HepG2 (cell line): Measurements from ENCODE around the gene PYCR2. TPM values are rescaled to one million over a fixed set of nuclear protein-coding genes. Genes with fewer than 3 reads are reported as not detected.

ENCODE experiments used
- ATAC-seq: fragments of 200-7000 bp; cut with Tn5 transposase; 3 replicates; pipeline ENCODE4 v1.9.1; 2020; ENCODE audit warnings: mild to moderate bottlenecking, moderate library complexity
- BruUV-seq: library from RNA; stranded (reverse); fragments of 400-500 nt; replicated peaks from 2 replicates; lab custom pipeline; 2021; lab: Mats Ljungman, UMichigan
- CTCF ChIA-PET: fragments of 300-600 bp; formaldehyde crosslinking; extraction: SDS; loops from one replicate; lab custom pipeline; 2021; ENCODE audit warnings: low total read pairs, inconsistent platforms, low intra/inter-chr PET ratio; lab: Yijun Ruan, JAX
- POLR2A ChIA-PET: fragments of 350-600 bp; sonication (Branson Sonifier 250); formaldehyde crosslinking; loops from one replicate; lab custom pipeline; 2020; ENCODE audit warnings: antibody characterized with exemption, inconsistent platforms; lab: Yijun Ruan, JAX
- DNase-seq: peaks from one replicate; pipeline ENCODE4 v3.0.0-alpha.2; 2015; ENCODE audit warnings: low spot score
- FAIRE-seq: peaks from 3 replicates; lab custom pipeline; 2011; peaks lifted over from hg19 to GRCh38; lab: Jason Lieb, UNC
- H2AFZ ChIP-seq: one replicate; pipeline ENCODE4 v1.6.1; 2011; ENCODE audit warnings: low read length, inconsistent platforms
- H3K27ac ChIP-seq: fragments of 300-600 bp; 3 replicates; pipeline ENCODE4 v1.8.0; 2011; ENCODE audit warnings: mixed run types, mild to moderate bottlenecking, mixed read lengths, low read length, inconsistent platforms; ENCODE audit not compliant: insufficient read depth; ENCODE audit errors: extremely low read length
- H3K27me3 ChIP-seq, 2 experiments: fragments of 200-600 bp in 1 of 2; 2 replicates in 1 of 2; 3 replicates in 1 of 2; pipeline versions ENCODE4 v1.6.0 to v1.8.0; 2011; ENCODE audit warnings: low read length in 2 of 2, mild to moderate bottlenecking in 2 of 2, moderate library complexity in 2 of 2, inconsistent platforms in 1 of 2; ENCODE audit not compliant: insufficient read depth in 2 of 2, control insufficient read depth in 1 of 2
- H3K36me3 ChIP-seq, 2 experiments: fragments of 200-600 bp in 1 of 2; replicated peaks in 1 of 2; 2 replicates in 1 of 2; 3 replicates in 1 of 2; pipeline versions ENCODE4 v1.5.1 to v1.8.0; 2011; ENCODE audit warnings: low read length in 2 of 2, inconsistent platforms in 1 of 2; ENCODE audit not compliant: insufficient read depth in 2 of 2, control insufficient read depth in 1 of 2
- H3K4me1 ChIP-seq: 2 replicates; pipeline ENCODE4 v1.5.1; 2012; ENCODE audit warnings: low read length, inconsistent platforms; ENCODE audit not compliant: insufficient read depth
- H3K4me2 ChIP-seq: 2 replicates; pipeline ENCODE4 v1.6.0; 2011; ENCODE audit warnings: low read depth, low read length, inconsistent platforms
- H3K4me3 ChIP-seq, 3 experiments: fragments of 200-600 bp in 1 of 3; sonication (generic), shearing (Covaris generic) in 1 of 3; replicated peaks in 1 of 3; 2 replicates each; pipeline ENCODE4 v1.5.1; 2011 to 2016; ENCODE audit warnings: low read length in 3 of 3, inconsistent platforms in 2 of 3, low read depth in 2 of 3, mild to moderate bottlenecking in 2 of 3, control low read depth in 1 of 3, mixed read lengths in 1 of 3; ENCODE audit not compliant: insufficient read depth in 1 of 3
- H3K79me2 ChIP-seq: one replicate; pipeline ENCODE4 v1.6.1; 2011; ENCODE audit warnings: low read length, inconsistent platforms; ENCODE audit not compliant: insufficient read depth
- H3K9ac ChIP-seq: 2 replicates; pipeline ENCODE4 v1.6.0; 2011; ENCODE audit warnings: mild to moderate bottlenecking, low read depth, low read length, inconsistent platforms; ENCODE audit not compliant: insufficient read depth
- H3K9me3 ChIP-seq: 2 replicates; pipeline ENCODE4 v1.5.1; 2012; ENCODE audit warnings: mild to moderate bottlenecking, low read length
- H4K20me1 ChIP-seq: 2 replicates; pipeline ENCODE4 v1.6.0; 2011; ENCODE audit warnings: inconsistent platforms, mild to moderate bottlenecking, low read length, moderate library complexity; ENCODE audit not compliant: insufficient read depth
- ATRX ChIP-seq: sonication (generic); formaldehyde crosslinking; IDR thresholded peaks from 2 replicates; pipeline ENCODE4 v1.4.0; 2020; ENCODE audit warnings: missing genetic modification reagents, borderline replicate concordance
- ZMAT3 ChIP-seq: sonication (generic); formaldehyde crosslinking; conservative IDR thresholded peaks from 2 replicates; pipeline ENCODE4 v1.7.0; 2021; ENCODE audit warnings: missing genetic modification reagents
- WGBS: methylation state at CpG from one replicate; pipeline ENCODE4 v1.1.6; 2017; ENCODE audit warnings: low lambda C conversion rate; 5-methylcytosine and 5-hydroxymethylcytosine counted together
- in situ Hi-C: cut with HindIII; loops from 2 replicates; pipeline ENCODE4 v1.10.0; 2017; ENCODE audit warnings: low pct_unique_long_range_greater_than_20kb; ENCODE audit not compliant: extremely low pct_ligation_motif_present
- intact Hi-C: fragments of 100-400 bp; cut with micrococcal nuclease; formaldehyde crosslinking; loops from one replicate; pipeline ENCODE4 v1.10.0; 2022; ENCODE audit not compliant: unreplicated experiment
- polyA plus RNA-seq, 8 experiments: library from polyadenylated mRNA; depleted of rRNA in 3 of 8; stranded (reverse) in 7 of 8; unstranded in 1 of 8; fragments of >200 nt; fragmentation: Illumina TruSeq in 4 of 8; extraction: Trizol in 4 of 8; gene quantifications; 2 replicates each; pipeline versions ENCODE4 v1.2.1 to v1.2.3, GENCODE V29; 2011 to 2016; ENCODE audit warnings: low read depth in 4 of 8, missing spikeins in 1 of 8, mixed read lengths in 1 of 8; ENCODE audit not compliant: insufficient read depth in 1 of 8
- total RNA-seq, 5 experiments: library from RNA; depleted of rRNA; stranded (reverse); fragments of >200 nt; fragmentation: Illumina TruSeq; extraction: Trizol; gene quantifications; 2 replicates each; pipeline ENCODE4 v1.2.3, GENCODE V29; 2016; ENCODE audit warnings: low read depth in 1 of 5
- TF ChIP-seq, protein P1 (sequence below), 2 experiments: sonication (generic) in 1 of 2; formaldehyde crosslinking in 1 of 2; IDR thresholded peaks; 2 replicates each; pipeline versions ENCODE4 v1.6.1 to v1.9.0; 2014 to 2022; ENCODE audit warnings: antibody characterized with exemption in 1 of 2, borderline replicate concordance in 1 of 2, inconsistent platforms in 1 of 2, low read depth in 1 of 2, missing genetic modification reagents in 1 of 2

The PYCR2 gene
- total and polyA plus RNA-seq, 2 of the 13 experiments (the other 11 are each of a cell fraction or from before 2014, with no cell fraction given), result 47.2 to 47.8 TPM

DNA sequence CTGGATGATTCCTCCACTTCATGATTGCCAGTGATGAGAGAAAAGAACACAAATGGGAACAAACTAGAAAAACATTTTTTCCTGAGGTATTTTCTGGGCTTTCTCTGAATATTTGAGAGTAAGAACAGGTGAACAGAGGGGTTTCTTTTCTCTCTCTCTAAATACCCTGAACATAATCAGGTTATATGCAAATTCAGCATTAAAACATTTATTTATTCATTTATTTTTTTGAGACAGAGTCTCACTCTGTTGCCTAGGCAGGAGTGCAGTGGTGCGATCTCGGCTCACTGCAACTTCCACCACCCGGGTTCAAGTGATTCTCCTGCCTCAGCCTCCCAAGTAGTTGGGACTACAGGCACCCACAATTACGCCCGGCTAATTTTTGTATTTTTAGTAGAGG, 22.8 kb upstream of the PYCR2 start:
- no peak overlapping the region for H2AFZ ChIP-seq
- H3K4me3 ChIP-seq, result no peak overlapping the region
- no peak overlapping the region for H3K27ac ChIP-seq
- peaks cover 37% of the 10 kb centered on the region for H3K4me1 ChIP-seq
- no peak overlapping the region for H3K4me2 ChIP-seq
- H3K9ac ChIP-seq, result no peak overlapping the region
- WGBS, result 78% methylated on average over 5 of the region's 5 CpGs
- no peak for ATAC-seq
- no TSS peak for BruUV-seq
- no peak for TF ChIP-seq ATRX (CRISPR knock-in tag)
- TF ChIP-seq ZMAT3 (CRISPR knock-in tag), result no peak
- TF ChIP-seq, protein P1, sequence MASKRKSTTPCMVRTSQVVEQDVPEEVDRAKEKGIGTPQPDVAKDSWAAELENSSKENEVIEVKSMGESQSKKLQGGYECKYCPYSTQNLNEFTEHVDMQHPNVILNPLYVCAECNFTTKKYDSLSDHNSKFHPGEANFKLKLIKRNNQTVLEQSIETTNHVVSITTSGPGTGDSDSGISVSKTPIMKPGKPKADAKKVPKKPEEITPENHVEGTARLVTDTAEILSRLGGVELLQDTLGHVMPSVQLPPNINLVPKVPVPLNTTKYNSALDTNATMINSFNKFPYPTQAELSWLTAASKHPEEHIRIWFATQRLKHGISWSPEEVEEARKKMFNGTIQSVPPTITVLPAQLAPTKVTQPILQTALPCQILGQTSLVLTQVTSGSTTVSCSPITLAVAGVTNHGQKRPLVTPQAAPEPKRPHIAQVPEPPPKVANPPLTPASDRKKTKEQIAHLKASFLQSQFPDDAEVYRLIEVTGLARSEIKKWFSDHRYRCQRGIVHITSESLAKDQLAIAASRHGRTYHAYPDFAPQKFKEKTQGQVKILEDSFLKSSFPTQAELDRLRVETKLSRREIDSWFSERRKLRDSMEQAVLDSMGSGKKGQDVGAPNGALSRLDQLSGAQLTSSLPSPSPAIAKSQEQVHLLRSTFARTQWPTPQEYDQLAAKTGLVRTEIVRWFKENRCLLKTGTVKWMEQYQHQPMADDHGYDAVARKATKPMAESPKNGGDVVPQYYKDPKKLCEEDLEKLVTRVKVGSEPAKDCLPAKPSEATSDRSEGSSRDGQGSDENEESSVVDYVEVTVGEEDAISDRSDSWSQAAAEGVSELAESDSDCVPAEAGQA (IDR thresholded peaks at IDR 0.05; ENCODE audit: low read depth), result no peak
- TF ChIP-seq, protein P1 (CRISPR knock-in tag; IDR thresholded peaks at IDR 0.05; ENCODE audit: borderline replicate concordance), result no peak
- TF ChIP-seq, all 625 proteins: peak for 0
- Histone ChIP-seq H3K9me3 (no peaks in the 10 kb centered on the region), H3K36me3 (no peaks in the 10 kb centered on the region), H3K27me3 (peaks cover 7 to 30% of the 10 kb centered on the region in 2 experiments; a peak in 4 of 5 replicates), H4K20me1 (no peaks in the 10 kb centered on the region), H3K79me2 (no peaks in the 10 kb centered on the region)
- in situ Hi-C loops (no loop called here), intact Hi-C loops (no loop called here)
- DNase-seq (no peak), FAIRE-seq (no peak)
- ChIA-PET CTCF (no interaction called here), POLR2A (no interaction called here)
